HG02885 (cell line): ENCODE results near the gene ZMYND15.
A peak's percentile ranks its signal among the peaks of the same experiment; 100 is the strongest.
"Not testable (repeated sequence)": the region's sequence is repeated elsewhere in the genome, so short reads cannot be mapped to it uniquely, and the experiment has no call there.

ENCODE experiments used
- ATAC-seq: cut with Tn5 transposase; IDR thresholded peaks from one replicate; pipeline ENCODE4 v1.9.1; 2021; ENCODE audit warnings: mild to moderate bottlenecking; ENCODE audit not compliant: unreplicated experiment, poor library complexity

ZMYND15 gene, protein sequence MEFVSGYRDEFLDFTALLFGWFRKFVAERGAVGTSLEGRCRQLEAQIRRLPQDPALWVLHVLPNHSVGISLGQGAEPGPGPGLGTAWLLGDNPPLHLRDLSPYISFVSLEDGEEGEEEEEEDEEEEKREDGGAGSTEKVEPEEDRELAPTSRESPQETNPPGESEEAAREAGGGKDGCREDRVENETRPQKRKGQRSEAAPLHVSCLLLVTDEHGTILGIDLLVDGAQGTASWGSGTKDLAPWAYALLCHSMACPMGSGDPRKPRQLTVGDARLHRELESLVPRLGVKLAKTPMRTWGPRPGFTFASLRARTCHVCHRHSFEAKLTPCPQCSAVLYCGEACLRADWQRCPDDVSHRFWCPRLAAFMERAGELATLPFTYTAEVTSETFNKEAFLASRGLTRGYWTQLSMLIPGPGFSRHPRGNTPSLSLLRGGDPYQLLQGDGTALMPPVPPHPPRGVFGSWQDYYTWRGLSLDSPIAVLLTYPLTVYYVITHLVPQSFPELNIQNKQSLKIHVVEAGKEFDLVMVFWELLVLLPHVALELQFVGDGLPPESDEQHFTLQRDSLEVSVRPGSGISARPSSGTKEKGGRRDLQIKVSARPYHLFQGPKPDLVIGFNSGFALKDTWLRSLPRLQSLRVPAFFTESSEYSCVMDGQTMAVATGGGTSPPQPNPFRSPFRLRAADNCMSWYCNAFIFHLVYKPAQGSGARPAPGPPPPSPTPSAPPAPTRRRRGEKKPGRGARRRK

DNA sequence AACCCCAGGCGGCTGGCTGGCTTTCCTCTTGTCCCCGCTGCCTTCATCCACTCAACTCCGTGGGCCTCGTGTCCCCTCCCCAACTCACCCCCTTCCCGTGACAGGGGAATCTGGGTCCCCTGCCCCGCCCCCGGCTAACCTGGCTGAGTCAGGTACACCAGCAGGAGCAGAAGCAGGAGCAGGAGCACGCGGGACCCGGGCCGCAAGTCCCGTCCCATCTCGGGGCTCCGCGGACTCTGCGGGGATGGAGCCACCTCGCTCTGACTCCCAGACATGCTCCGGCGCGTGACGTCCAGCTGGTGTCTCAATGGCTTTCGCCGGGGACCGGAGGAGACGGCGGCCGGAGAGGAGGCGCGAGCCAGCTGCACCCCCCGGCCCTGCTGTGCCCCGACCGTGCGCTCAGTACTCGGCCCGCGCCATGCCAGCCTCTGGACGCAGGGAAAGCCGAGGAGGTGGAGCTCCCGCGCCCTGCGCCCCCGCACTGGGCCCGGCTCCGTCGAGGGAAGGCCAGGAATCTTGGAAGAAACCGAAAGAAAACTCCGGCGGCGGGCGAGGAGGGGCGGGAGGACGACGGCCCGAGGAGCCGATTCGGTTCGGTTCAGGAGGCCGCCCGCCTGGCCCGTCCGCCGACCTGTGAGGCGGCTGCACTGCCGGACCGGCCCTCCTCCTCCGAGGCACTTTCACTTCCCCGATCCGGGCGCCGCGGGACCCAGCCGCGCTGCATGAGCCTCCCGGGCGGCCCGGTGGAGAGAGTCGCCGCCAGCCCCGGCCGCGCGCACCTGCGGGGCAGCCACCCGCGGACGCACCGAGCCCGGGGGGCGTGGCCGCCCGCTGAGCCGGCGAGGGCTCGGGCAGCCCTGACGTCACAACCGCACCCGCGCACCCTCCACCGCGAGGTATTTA lies at the start of gene ZMYND15, which contains the start of gene CXCL16:
TSS of gene ZMYND15 (plus strand) at position 712 of the 903 bp plus-strand sequence. CDS start 716 bp downstream, outside the sequence.
TSS of gene CXCL16 (minus strand) at position 807 of the 903 bp plus-strand sequence. CDS start at position 218, 589 bp downstream.
- peak; percentile 57 for ATAC-seq

DNA sequence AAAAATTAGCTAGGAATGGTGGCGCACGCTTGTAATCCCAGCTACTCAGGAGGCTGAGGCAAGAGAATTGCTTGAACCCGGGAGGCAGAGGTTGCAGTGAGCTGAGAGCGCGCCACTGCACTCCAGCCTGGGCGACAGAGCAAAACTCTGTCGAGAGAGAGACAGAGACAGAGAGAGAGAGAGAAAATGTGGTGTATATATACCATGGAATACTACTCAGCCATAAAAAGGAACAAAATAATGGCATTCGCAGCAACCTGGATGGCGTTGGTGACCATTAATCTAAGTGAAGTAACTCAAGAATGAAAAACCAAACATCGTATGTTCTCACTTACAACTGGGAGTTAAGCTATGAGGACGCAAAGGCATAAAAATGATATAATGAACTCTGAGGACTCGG lies 49.8 kb upstream of the ZMYND15 start:
- not testable (repeated sequence) for ATAC-seq

DNA sequence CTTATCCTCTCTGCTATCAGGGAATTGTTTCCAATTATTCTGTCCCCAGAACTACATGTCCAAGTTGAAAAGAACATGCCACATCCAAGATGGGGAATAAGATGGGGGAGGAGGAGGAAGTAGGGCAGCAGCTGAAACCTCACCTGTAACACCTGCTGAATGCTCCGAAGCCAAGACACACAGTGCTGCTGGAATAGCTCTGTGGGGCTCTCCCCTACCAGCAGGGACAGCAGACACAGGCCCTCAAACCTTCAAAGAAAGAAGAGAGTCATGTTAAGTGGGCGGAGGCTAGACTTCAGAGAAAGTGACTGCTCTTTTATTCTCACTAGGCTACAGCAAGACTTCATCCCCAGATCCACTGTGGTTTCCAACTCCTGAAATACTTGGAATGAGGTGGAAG lies 48.9 kb upstream of the ZMYND15 start:
- ATAC-seq, result no peak

DNA sequence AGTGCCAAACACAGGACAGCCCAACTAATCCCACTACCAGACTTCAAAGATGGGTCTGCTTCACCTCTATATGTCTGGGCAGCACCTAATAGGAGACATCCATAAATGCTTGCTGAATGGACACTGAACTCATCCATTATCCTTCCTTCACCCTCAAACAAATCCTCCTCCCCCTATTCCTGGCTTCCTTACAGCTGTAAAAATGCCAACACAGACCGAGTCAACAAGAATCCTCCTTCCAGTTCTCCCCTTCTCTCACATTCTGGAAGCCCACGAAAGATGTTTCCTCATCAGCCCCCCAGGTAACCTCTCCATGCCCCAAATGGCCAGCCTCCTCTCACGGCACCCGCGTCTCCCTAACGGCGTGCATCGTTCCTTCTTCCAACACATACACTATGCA lies 47.9 kb upstream of the ZMYND15 start:
- no peak for ATAC-seq

DNA sequence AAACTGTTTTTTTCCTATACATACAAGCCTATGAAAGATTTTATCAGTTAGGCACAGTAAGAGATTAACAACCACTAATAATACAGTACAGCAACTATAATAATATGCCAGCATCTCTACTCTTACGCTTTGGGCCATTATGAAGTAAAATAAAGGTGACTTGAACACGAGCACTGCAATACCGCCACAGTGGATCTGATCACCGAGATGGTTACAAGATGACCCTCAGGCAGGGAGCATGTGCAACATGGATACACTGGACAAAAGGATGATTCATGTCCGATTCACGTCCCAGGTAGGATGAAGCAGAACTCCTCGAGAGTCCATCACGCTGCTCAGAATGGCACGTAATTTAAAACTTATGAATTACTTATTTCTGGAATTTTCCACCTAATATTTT lies 46.2 kb upstream of the ZMYND15 start:
- no peak for ATAC-seq

DNA sequence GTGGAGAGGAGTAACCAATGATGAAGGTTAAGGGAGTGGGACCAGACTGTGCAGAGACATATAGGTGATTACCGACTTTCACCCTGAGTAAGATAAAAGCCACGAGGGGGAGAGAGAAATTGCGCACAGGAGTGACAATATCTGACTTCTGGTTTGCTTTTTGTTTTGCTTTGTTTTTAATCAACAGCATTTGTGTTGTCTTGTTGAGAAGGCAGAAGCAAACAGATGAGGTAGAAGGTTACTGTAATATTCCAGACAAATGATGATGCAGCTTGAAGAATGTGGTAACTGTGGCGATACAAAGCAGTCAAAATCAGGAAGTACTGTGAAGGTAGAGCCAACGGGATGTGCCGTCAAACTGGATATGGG lies 43.2 kb upstream of the ZMYND15 start:
- no peak for ATAC-seq

DNA sequence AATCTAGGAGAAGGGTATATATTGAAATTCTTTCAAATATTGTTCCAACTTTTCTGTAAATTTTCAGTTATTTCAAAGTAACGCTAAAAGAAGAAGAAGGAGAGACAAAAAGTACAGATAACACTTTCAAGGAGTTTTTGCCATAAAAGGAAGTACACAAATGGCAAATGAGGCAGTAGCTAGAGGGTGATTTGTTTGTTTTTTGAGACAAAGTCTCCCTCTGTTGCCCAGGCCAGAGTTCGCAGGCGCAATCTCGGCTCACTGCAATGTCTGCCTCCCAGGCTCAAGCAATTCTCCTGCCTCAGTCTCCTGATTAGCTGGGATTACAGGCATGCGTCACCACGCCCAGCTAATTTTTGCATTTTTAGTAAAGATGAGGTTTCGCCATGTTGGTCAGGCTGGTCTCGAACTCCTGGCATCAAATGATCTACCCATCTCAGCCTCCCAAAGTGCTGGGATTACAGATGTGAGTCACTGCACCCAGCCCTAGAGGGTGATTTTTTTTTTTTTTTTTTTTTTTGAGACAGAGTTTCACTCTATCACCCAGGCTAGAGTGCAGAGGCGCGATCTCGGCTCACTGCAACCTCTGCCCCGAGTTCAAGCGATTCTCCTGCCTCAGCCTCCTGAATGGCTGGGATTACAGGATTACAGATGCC lies 40.1 kb upstream of the ZMYND15 start:
- not testable (repeated sequence) for ATAC-seq

DNA sequence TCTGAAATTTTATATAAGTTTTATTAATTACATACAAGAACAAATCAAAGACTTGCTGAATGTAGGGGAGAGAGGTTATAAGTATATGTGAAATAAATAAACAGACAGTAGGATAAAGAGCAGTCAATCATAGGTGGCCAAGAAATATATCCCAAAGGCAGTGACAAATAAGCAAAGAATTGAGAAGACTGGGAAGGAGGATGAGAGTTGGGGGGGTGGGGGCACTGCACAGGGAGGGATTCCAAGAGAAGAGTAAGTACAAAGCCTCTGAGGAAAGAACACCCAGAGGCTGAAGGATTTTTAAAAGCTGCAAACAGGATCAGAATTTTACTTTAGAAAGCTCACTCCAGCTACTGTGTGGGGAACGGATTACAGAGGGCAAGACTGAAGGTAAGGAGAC lies 38.5 kb upstream of the ZMYND15 start:
- ATAC-seq, result no peak

DNA sequence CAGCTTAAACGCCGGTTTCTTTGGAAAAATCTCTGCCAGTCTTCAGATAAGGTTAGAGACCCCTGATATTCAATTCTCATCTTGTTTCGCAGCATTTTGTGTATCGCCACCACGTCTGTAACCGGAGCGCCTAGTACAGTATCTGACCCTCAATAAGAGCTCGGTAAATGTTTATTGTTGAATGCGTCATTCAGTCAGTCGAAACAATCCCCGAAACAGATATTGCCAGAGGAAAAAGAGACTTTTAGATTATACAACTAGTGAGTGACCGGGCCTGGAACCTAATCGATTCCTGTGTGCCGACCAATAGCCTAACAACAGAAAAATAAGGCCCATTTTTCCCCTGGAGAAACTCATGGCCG lies 36.3 kb upstream of the ZMYND15 start:
- ATAC-seq, result no peak

DNA sequence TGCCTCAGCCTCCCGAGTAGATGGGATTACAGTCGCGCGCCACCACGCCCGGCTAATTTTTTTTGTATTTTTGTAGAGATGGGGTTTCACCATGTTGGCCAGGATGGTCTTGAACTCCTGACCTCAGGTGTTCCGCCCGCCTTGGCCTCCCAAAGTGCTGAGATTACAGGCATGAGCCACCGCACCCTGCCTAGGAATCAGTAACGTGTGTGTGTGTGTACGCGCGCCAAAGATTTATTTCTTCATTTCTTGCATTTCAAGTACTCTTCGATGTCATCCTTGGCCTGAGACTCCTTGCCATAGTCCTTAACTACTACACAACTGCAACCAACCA lies 35.1 kb upstream of the ZMYND15 start:
- ATAC-seq, result not testable (repeated sequence)

DNA sequence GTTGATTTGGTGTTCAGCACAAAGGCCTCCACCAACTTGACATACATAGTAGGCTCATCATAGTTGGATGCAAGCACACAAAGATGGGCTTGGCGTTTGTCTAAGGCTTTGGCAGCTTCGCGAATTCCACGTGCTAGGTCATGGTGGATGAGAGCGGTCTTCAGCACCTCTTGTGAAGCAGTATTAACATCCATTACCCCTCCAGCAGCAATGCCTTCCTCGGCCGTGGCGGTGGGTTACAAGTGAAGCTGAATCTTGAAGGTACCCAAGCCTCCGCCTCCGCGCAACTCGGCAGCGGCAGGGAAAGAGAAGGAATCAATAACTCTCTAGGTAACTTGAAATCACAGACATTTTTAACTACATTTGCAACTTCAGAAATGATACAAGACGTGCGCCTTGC lies 34.6 kb upstream of the ZMYND15 start:
- ATAC-seq, result no peak

DNA sequence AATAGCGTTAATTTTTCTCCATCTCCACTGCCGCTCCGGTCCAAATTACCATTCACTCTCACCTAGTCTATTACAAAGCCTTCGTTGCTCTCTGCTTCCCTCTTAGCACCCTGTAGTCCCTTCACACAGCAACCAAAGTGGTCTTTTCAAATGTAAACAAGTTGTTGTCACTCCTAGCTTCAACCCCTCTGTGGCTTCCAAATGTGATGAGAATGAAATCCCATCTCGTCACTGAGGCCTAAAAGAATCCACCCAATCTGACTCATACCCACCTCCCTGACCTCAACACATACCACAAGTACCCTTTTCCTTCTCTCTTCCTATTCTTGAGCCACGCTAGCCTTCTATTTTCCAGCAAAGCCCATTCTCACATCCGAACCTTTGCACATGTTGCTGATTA lies 33.5 kb upstream of the ZMYND15 start:
- no peak for ATAC-seq

DNA sequence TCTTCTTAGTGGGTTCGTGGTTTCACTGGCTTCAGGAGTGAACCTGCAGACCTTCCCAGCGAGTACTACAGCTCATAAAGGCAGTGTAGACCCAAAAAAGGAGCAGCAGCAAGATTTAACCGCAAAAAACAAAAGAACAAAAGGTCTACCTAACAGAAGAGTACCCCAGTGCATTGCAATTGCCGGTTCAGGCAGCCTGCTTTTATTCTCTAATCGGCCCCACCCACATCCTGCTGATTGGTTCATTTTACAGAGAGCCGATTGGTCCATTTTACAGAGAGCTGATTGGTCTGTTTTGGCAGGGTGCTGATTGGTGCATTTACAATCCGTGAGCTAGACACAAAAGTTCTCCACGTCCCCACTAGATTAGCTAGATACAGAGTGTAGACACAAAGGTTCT lies 31.2 kb upstream of the ZMYND15 start:
- no peak for ATAC-seq

DNA sequence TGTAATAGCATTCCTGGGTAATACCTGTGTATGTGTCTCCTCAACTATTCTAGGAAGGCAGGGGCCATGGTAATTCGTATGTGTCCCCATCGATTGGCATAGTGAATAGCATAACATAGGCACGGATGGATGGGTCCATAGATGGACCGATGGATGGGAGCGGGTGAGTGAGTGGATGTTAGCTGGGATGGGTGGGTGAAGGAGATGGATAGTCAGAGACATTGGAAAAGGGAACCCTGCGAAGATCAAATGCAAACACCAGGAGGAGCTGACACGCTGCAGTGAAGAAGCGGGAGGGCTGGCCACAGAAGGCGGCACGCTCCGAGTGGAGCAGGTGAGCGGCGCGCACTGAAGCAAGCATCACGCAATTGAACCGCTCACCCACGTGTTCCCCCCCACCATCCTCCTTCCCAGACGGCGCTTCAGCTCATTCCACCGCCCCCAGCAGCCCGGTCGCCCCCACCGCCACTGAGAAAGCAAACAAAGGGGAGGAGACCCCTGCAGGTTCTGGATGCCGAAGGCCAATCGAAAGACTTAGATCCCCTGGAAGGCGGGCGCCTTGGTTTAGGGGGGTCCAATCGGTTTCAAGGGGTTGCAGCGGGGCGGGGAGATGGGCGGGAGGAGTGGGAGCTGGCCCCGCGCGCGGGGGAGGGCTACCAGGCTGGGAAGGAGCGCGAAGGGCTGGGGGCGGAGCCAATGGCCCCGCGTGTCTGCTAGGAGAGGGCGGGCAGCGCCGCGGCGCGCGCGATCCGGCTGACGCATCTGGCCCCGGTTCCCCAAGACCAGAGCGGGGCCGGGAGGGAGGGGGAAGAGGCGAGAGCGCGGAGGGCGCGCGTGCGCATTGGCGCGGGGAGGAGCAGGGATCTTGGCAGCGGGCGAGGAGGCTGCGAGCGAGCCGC lies 29.6 kb upstream of the ZMYND15 start, which contains the start of gene ARRB2:
TSS of gene ARRB2 (plus strand) at position 839 of the 899 bp plus-strand sequence. CDS start 90 bp downstream, outside the sequence.
- peak; percentile 86 for ATAC-seq

DNA sequence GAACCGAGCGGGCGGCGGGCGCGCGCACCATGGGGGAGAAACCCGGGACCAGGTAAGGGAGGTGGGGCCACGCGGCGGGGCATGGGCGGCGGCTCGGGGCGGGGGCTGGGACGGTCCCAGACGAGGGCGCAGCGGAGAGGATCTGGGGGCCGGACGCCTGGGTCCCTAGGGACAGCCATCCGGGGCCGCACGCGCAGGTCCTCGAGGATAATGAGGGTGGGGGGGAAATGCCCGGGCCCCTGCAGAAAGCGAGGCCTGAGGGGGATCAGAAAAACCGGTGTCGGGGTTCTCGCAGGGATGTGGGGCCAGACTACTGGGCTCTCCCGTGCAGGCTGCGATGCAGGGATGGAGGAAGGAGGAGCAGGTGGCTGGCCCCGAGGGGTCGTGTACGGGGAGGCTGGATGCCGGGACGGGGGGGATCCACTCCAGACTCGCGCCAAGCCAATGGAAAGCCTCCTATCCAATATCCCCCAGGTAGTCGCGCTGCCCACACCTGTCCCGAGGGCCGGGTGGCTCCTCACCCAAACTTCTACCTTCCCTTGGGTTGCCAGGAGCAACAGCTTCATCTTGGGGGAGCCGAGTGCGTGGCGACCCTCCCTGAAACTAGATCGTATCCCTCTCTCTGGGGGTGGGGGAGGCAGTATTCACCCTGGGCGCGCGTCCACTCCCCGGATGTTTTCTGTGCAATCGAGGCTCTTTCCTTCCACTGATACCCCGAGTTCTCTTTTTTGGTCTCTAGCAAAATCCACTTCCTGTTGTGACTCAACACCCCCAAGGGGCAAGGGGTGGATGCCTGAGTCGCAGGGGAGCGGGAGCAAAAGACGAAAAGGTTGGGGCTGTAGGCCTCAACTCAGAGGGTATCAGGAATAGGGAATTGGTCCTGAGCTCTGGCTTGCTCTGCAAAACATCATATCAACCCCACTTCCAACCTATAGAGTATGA lies 28.7 kb upstream of the ZMYND15 start:
- no peak for ATAC-seq

DNA sequence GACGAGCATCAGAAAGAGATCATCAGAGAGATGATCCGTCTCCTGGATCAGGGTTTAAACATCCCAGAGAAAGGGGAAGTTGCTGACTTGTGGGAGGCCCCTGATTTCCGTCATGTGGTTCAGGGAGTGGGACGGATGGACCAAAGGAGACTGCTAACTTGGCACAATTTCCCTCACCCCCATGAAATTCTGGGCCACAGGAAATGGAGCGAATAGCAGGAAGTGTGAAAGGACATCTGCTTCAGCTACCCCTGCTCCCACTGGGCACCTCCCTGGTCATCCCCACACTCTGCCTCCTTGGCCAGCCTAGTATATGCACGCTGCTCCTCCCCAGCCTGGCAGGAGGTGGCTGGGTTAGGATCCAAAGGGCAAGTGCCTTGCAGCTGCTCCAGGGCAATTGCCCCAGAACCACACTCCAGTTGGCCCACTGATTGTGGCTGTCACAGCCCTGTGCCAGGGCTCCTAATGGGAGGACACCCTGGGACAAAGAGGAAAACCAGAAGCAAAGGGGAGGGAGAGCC lies 27.9 kb upstream of the ZMYND15 start:
- no peak for ATAC-seq

DNA sequence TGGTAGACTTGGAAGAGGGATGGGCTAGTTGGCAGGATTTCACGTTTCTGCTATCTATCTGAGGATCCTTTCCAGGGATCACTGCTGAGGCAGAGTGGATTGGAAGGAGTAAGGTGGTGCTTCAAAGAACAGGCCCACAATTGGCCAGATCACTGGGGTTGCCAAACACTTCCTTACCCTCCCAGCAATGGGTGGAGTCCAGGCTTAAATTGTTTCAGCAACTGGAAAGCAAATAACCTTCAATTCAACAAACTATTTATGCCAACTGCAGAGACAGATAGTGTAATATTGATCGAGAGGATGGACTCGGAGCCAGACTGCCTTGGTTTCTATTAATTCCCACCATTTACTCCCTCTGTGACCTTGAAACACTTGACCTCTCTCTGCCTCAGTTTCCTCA lies 27.1 kb upstream of the ZMYND15 start:
- no peak for ATAC-seq
